WTC11 (cell line): Measurements from ENCODE around the gene RNF152.

Experiments used
- CREM ChIP-seq: sonication (generic); formaldehyde crosslinking; IDR thresholded peaks from 2 replicates; pipeline ENCODE4 v1.8.1; 2022; ENCODE audit warnings: mild to moderate bottlenecking, missing genetic modification reagents, moderate library complexity
- KAT7 ChIP-seq: sonication (generic); formaldehyde crosslinking; IDR thresholded peaks from 2 replicates; pipeline ENCODE4 v1.8.1; 2023; ENCODE audit warnings: missing genetic modification reagents, mild to moderate bottlenecking, borderline replicate concordance
- SP1 ChIP-seq: sonication (generic); formaldehyde crosslinking; conservative IDR thresholded peaks from 2 replicates; pipeline ENCODE4 v1.8.1; 2022; ENCODE audit warnings: missing genetic modification reagents
- TP53 ChIP-seq: sonication (generic); formaldehyde crosslinking; IDR thresholded peaks from 2 replicates; pipeline ENCODE4 v1.8.1; 2023; ENCODE audit warnings: mild to moderate bottlenecking, missing genetic modification reagents
- TF ChIP-seq, protein P1 (sequence below): sonication (generic); formaldehyde crosslinking; IDR thresholded peaks from 2 replicates; pipeline ENCODE4 v1.8.0; 2022; ENCODE audit warnings: mild to moderate bottlenecking, missing genetic modification reagents
- TF ChIP-seq, protein P2 (sequence below): fragments of 200-600 bp; IDR thresholded peaks from 2 replicates; pipeline ENCODE4 v1.8.0; 2022; ENCODE audit warnings: antibody characterized with exemption
- TF ChIP-seq, protein P3 (sequence below): sonication (generic); formaldehyde crosslinking; IDR thresholded peaks from 2 replicates; pipeline ENCODE4 v1.8.1; 2023; ENCODE audit warnings: mild to moderate bottlenecking, missing genetic modification reagents
- TF ChIP-seq, protein P4 (sequence below): sonication (generic); formaldehyde crosslinking; IDR thresholded peaks from 2 replicates; pipeline ENCODE4 v1.8.1; 2023; ENCODE audit warnings: mild to moderate bottlenecking, missing genetic modification reagents, borderline replicate concordance

DNA sequence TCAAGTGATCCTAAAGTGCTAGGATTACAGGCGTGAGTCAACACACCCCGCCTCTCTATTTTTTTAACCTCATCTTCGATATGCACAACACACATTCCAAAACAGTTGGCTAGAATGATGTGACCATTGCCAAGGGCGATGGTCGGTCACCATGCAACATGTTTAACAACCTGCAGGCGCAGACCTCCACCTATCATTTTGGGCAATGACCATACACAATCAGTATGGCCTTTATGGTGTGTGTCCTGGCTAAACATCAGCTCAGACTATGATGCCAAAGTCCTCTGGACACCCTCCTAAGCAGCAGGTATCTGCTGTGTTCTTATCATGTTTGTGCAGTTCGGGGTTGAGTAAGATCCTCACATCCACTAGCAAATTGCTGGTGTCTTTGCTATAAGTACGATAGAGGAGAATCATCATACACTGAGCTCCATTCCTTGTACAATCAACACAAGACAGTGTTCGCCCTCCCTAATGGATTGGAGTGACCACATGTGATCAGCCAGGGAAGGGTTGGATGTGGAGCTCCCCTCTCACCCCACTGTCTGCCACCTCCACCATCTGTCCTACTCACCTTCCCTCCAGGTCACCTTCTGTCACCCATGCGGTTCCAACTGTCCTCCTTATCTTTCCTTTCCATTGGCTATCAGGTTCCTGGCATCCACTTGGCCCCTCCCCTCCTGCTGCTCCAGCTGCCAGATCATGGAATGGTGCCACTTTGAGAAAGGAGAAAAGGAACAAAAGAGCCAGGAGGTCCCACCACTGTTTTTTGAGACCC, 7.9 kb upstream of the RNF152 start:
- TF ChIP-seq, protein P1, sequence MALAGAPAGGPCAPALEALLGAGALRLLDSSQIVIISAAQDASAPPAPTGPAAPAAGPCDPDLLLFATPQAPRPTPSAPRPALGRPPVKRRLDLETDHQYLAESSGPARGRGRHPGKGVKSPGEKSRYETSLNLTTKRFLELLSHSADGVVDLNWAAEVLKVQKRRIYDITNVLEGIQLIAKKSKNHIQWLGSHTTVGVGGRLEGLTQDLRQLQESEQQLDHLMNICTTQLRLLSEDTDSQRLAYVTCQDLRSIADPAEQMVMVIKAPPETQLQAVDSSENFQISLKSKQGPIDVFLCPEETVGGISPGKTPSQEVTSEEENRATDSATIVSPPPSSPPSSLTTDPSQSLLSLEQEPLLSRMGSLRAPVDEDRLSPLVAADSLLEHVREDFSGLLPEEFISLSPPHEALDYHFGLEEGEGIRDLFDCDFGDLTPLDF (CRISPR knock-in tag) = no peak
- TF ChIP-seq, protein P2, sequence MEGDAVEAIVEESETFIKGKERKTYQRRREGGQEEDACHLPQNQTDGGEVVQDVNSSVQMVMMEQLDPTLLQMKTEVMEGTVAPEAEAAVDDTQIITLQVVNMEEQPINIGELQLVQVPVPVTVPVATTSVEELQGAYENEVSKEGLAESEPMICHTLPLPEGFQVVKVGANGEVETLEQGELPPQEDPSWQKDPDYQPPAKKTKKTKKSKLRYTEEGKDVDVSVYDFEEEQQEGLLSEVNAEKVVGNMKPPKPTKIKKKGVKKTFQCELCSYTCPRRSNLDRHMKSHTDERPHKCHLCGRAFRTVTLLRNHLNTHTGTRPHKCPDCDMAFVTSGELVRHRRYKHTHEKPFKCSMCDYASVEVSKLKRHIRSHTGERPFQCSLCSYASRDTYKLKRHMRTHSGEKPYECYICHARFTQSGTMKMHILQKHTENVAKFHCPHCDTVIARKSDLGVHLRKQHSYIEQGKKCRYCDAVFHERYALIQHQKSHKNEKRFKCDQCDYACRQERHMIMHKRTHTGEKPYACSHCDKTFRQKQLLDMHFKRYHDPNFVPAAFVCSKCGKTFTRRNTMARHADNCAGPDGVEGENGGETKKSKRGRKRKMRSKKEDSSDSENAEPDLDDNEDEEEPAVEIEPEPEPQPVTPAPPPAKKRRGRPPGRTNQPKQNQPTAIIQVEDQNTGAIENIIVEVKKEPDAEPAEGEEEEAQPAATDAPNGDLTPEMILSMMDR = no peak
- TF ChIP-seq, protein P3, sequence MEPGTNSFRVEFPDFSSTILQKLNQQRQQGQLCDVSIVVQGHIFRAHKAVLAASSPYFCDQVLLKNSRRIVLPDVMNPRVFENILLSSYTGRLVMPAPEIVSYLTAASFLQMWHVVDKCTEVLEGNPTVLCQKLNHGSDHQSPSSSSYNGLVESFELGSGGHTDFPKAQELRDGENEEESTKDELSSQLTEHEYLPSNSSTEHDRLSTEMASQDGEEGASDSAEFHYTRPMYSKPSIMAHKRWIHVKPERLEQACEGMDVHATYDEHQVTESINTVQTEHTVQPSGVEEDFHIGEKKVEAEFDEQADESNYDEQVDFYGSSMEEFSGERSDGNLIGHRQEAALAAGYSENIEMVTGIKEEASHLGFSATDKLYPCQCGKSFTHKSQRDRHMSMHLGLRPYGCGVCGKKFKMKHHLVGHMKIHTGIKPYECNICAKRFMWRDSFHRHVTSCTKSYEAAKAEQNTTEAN = no peak
- TF ChIP-seq CREM (CRISPR knock-in tag) (no peak), TP53 (CRISPR knock-in tag) (no peak), SP1 (CRISPR knock-in tag) (no peak), KAT7 (CRISPR knock-in tag) (no peak)
- TF ChIP-seq, protein P4, sequence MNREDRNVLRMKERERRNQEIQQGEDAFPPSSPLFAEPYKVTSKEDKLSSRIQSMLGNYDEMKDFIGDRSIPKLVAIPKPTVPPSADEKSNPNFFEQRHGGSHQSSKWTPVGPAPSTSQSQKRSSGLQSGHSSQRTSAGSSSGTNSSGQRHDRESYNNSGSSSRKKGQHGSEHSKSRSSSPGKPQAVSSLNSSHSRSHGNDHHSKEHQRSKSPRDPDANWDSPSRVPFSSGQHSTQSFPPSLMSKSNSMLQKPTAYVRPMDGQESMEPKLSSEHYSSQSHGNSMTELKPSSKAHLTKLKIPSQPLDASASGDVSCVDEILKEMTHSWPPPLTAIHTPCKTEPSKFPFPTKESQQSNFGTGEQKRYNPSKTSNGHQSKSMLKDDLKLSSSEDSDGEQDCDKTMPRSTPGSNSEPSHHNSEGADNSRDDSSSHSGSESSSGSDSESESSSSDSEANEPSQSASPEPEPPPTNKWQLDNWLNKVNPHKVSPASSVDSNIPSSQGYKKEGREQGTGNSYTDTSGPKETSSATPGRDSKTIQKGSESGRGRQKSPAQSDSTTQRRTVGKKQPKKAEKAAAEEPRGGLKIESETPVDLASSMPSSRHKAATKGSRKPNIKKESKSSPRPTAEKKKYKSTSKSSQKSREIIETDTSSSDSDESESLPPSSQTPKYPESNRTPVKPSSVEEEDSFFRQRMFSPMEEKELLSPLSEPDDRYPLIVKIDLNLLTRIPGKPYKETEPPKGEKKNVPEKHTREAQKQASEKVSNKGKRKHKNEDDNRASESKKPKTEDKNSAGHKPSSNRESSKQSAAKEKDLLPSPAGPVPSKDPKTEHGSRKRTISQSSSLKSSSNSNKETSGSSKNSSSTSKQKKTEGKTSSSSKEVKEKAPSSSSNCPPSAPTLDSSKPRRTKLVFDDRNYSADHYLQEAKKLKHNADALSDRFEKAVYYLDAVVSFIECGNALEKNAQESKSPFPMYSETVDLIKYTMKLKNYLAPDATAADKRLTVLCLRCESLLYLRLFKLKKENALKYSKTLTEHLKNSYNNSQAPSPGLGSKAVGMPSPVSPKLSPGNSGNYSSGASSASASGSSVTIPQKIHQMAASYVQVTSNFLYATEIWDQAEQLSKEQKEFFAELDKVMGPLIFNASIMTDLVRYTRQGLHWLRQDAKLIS (CRISPR knock-in tag) = no peak
